Uterus (tissue), 4 donors: Measurements from ENCODE around the gene OCA2. TPM values are rescaled to one million over a fixed set of nuclear protein-coding genes. Genes with fewer than 3 reads are reported as not detected.

ENCODE experiments used
- DNase-seq, 2 donors: peaks; one replicate each; pipeline ENCODE4 v3.0.0-alpha.2; 2019 to 2020
- H3K27ac ChIP-seq, 2 donors: fragments of 200-600 bp; sonication (generic); 1 replicate in 1 of 2; 2 replicates in 1 of 2; pipeline ENCODE4 v1.5.1; 2016 to 2018
- H3K27me3 ChIP-seq, 2 donors: fragments of 200-600 bp; sonication (generic); one replicate each; pipeline ENCODE4 v1.5.1; 2018 to 2019; ENCODE audit warnings: control low read depth in 1 of 2
- H3K36me3 ChIP-seq, 2 donors: fragments of 200-600 bp; sonication (generic); one replicate each; pipeline ENCODE4 v1.5.1; 2019; ENCODE audit warnings: control low read depth in 1 of 2
- H3K4me1 ChIP-seq, 2 donors: fragments of 200-600 bp; sonication (generic); one replicate each; pipeline ENCODE4 v1.5.1; 2018 to 2019; ENCODE audit warnings: control low read depth in 1 of 2
- H3K4me3 ChIP-seq, 2 donors: fragments of 200-600 bp; sonication (generic); 1 replicate in 1 of 2; 2 replicates in 1 of 2; pipeline ENCODE4 v1.5.1; 2018 to 2019; ENCODE audit warnings: mild to moderate bottlenecking in 1 of 2
- H3K9me3 ChIP-seq, 2 donors: fragments of 200-600 bp; sonication (generic); one replicate each; pipeline ENCODE4 v1.5.1; 2019; ENCODE audit warnings: control low read depth in 1 of 2
- POLR2A ChIP-seq, 2 donors: fragments of 450-650 bp; IDR thresholded peaks; one replicate each; pipeline ENCODE4 v1.6.1; 2016; ENCODE audit warnings: antibody characterized with exemption in 2 of 2, mild to moderate bottlenecking in 1 of 2, moderate library complexity in 1 of 2
- intact Hi-C: fragments of 100-400 bp; cut with DNase I; formaldehyde crosslinking; loops from one replicate; pipeline ENCODE4 v1.15.1; 2023; ENCODE audit warnings: low total_unique reads
- total RNA-seq, 4 donors: library from RNA; depleted of rRNA in 3 of 4; stranded (reverse); fragments of >200 nt in 3 of 4; gene quantifications; one replicate each; pipeline versions ENCODE4 v1.1.0 to v1.2.4, GENCODE V29; 2014 to 2023
- TF ChIP-seq, protein P1 (sequence below), 4 experiments: fragments of 200-600 bp in 2 of 4; fragments of 450-650 bp in 2 of 4; sonication (generic) in 2 of 4; IDR thresholded peaks; one replicate each; pipeline ENCODE4 v1.5.1; 2016 to 2019; ENCODE audit warnings: antibody characterized with exemption in 4 of 4, mild to moderate bottlenecking in 2 of 4, moderate library complexity in 1 of 4
- donor health status: DM: yes; HTN: yes; CAD: no.

Gene OCA2
- total RNA-seq, 4 donors from 2014 or later: 0.55 to 4.6 TPM; not detected in 2

DNA sequence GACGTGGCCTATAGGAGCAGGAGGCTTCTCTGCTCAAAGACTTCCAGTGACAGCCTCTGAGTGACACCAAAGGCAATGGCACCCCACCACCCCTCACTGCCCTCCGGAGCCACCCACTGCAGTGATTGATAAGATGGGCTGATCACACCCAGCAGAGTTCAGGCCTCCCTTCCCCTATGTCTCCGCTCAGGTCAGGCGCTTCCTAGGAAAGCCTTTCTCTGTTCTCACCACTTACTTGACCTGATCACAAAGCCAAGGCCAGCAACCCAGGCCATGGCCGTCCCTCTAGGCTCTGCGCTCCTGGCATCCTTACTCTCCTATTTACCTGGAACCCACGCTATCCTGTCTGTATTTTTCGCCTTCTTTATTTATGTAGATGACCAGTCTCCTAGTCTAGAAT is 282.3 kb downstream of the OCA2 start:
- Histone ChIP-seq H3K9me3 (no peaks in the 10 kb centered on the region), H3K27ac (no peak overlapping the region), H3K4me3 (no peak overlapping the region), H3K36me3 (no peaks in the 10 kb centered on the region), H3K27me3 (no peaks in the 10 kb centered on the region), H3K4me1 (no peaks in the 10 kb centered on the region)
- no peak for DNase-seq
- intact Hi-C loops: no loop called here
- TF ChIP-seq, protein P1, sequence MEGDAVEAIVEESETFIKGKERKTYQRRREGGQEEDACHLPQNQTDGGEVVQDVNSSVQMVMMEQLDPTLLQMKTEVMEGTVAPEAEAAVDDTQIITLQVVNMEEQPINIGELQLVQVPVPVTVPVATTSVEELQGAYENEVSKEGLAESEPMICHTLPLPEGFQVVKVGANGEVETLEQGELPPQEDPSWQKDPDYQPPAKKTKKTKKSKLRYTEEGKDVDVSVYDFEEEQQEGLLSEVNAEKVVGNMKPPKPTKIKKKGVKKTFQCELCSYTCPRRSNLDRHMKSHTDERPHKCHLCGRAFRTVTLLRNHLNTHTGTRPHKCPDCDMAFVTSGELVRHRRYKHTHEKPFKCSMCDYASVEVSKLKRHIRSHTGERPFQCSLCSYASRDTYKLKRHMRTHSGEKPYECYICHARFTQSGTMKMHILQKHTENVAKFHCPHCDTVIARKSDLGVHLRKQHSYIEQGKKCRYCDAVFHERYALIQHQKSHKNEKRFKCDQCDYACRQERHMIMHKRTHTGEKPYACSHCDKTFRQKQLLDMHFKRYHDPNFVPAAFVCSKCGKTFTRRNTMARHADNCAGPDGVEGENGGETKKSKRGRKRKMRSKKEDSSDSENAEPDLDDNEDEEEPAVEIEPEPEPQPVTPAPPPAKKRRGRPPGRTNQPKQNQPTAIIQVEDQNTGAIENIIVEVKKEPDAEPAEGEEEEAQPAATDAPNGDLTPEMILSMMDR (IDR thresholded peaks at IDR 0.05): no peak
- no peak for TF ChIP-seq POLR2A (IDR thresholded peaks at IDR 0.05)

DNA sequence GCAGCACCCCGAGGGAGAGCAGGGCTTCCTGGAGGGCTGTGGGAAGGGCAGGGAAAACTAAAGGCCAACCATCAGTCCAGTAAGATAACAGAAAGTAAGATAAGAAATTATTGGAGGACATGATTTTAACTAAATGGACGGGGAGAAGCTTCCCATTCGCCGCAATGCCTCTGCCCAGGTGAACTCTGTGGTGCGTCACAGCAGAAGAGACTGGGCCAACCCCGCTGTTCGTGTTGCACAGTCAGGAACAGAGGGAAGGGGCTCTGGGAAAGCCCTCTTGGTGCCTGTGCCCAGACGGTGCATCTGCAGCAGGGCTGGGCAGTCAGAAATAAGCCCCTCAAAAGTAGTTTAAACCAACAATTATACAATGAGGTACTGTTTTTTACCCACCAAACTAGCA is 284.1 kb downstream of the OCA2 start:
- H3K4me1 ChIP-seq: no peaks in the 10 kb centered on the region
- TF ChIP-seq, protein P1 (IDR thresholded peaks at IDR 0.05): no peak
- no peak for TF ChIP-seq POLR2A (IDR thresholded peaks at IDR 0.05)
- H3K27me3 ChIP-seq: no peaks in the 10 kb centered on the region
- no peak overlapping the region for H3K27ac ChIP-seq
- H3K36me3 ChIP-seq: no peaks in the 10 kb centered on the region
- no peak overlapping the region for H3K4me3 ChIP-seq
- DNase-seq: no peak
- no peaks in the 10 kb centered on the region for H3K9me3 ChIP-seq
- intact Hi-C loops: no loop called here

DNA sequence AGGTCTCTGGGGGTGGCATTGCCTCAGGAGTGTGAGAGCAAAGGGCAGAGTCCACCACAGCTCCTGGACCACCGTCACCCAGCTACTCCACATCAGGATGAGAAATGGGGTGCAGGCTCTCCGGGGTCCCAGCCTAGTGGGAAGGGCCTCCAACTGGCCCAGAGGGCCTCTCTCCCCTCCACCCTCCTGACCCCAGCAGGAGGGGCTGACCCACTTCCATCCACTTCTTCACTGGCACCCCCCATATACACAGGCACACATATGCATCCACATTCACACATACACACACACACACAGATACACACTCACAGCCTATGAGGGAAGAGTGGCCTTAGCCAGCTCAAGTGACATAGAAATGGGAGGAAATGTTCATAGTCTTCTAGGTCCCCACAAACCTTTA is 286.0 kb downstream of the OCA2 start:
- Histone ChIP-seq H3K4me1 (no peaks in the 10 kb centered on the region), H3K36me3 (no peaks in the 10 kb centered on the region), H3K4me3 (no peak overlapping the region), H3K27me3 (no peaks in the 10 kb centered on the region), H3K9me3 (no peaks in the 10 kb centered on the region), H3K27ac (no peak overlapping the region)
- intact Hi-C loops: no loop called here
- no peak for DNase-seq
- TF ChIP-seq, protein P1 (IDR thresholded peaks at IDR 0.05): no peak
- no peak for TF ChIP-seq POLR2A (IDR thresholded peaks at IDR 0.05)

DNA sequence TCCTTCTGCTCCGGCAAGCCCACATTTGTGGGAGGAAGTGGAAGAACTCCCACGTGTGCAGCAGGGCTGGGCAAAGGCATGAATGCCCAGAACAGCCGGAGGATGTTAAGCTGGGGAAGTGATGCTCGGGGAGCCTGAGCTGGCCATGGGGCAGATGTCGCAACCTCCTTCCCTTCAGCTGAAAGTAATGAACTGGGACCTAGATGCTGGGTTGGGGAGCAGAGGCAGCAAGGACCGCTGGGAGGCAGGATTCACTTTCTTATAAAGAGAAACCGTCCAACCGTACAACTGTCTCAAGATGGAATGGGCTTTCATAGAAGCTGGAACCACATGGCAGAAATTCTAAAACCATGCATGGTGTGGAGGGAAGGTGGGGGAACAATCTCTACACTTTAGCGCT is 290.9 kb downstream of the OCA2 start:
- DNase-seq: no peak
- H3K9me3 ChIP-seq: no peaks in the 10 kb centered on the region
- no peaks in the 10 kb centered on the region for H3K4me1 ChIP-seq
- H3K4me3 ChIP-seq: no peak overlapping the region
- no peaks in the 10 kb centered on the region for H3K36me3 ChIP-seq
- TF ChIP-seq POLR2A (IDR thresholded peaks at IDR 0.05): no peak
- TF ChIP-seq, protein P1 (IDR thresholded peaks at IDR 0.05): no peak
- intact Hi-C loops: no loop called here
- H3K27me3 ChIP-seq: no peaks in the 10 kb centered on the region
- H3K27ac ChIP-seq: no peak overlapping the region

DNA sequence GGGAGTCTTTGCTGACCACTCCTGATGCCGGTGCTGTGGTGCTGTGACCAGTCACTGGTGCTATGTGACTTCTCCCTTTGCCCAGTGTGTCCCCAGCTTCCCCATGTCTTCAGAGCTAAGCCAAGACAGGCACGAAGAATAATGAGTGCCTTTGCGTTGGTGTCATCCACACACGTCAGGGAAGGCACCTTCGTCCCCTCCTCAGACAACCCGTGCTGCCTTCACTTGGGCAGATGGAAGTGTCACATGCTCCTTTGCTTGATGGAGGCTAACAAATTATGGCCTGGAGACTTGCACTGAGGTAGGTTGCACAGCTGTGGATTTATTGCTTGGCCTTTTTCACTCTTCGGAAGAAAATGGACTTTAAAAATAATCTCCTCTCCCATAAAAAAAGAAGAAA is 291.8 kb downstream of the OCA2 start:
- TF ChIP-seq POLR2A (IDR thresholded peaks at IDR 0.05): no peak
- TF ChIP-seq, protein P1 (IDR thresholded peaks at IDR 0.05): no peak
- no peaks in the 10 kb centered on the region for H3K9me3 ChIP-seq
- no peaks in the 10 kb centered on the region for H3K4me1 ChIP-seq
- H3K27me3 ChIP-seq: no peaks in the 10 kb centered on the region
- no peak for DNase-seq
- intact Hi-C loops: no loop called here
- no peak overlapping the region for H3K4me3 ChIP-seq
- H3K36me3 ChIP-seq: no peaks in the 10 kb centered on the region
- no peak overlapping the region for H3K27ac ChIP-seq
